Sigmoid colon (tissue), 4 donors: ENCODE measurements around the gene TMEM35B.

Experiments
- POLR2AphosphoS5 ChIP-seq, 4 donors: sonication (generic); formaldehyde crosslinking; IDR thresholded peaks; one replicate each; pipeline ENCODE4 v1.6.1; 2017; ENCODE audit warnings: antibody characterized with exemption in 4 of 4
- TF ChIP-seq, protein P1 (sequence below), 4 experiments: fragments of 450-650 bp in 3 of 4; fragments of 200-600 bp in 1 of 4; IDR thresholded peaks; one replicate each; pipeline ENCODE4 v1.5.1; 2016 to 2019; ENCODE audit warnings: antibody characterized with exemption in 4 of 4, mild to moderate bottlenecking in 3 of 4, moderate library complexity in 2 of 4

GRCh38 chr1:35030338-35030737, 45.2 kb upstream of the TMEM35B start:
- no peak for TF ChIP-seq POLR2AphosphoS5 (IDR thresholded peaks at IDR 0.05)
- TF ChIP-seq, protein P1, sequence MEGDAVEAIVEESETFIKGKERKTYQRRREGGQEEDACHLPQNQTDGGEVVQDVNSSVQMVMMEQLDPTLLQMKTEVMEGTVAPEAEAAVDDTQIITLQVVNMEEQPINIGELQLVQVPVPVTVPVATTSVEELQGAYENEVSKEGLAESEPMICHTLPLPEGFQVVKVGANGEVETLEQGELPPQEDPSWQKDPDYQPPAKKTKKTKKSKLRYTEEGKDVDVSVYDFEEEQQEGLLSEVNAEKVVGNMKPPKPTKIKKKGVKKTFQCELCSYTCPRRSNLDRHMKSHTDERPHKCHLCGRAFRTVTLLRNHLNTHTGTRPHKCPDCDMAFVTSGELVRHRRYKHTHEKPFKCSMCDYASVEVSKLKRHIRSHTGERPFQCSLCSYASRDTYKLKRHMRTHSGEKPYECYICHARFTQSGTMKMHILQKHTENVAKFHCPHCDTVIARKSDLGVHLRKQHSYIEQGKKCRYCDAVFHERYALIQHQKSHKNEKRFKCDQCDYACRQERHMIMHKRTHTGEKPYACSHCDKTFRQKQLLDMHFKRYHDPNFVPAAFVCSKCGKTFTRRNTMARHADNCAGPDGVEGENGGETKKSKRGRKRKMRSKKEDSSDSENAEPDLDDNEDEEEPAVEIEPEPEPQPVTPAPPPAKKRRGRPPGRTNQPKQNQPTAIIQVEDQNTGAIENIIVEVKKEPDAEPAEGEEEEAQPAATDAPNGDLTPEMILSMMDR (IDR thresholded peaks at IDR 0.05): no peak
